Activated CD4-positive, CD25-positive, alpha-beta regulatory T cell treated with anti-CD3 and anti-CD28 coated beads, Interleukin-2, amount 50 U/mL, for 24 hours (primary cell): Measurements from ENCODE around the gene SLC2A1.

Experiments
- ATAC-seq, 2 donors: fragments of 150-1000 bp; cut with Tn5 transposase; one replicate each; pipeline ENCODE4 v1.10.0; 2021; ENCODE audit warnings: mild to moderate bottlenecking in 1 of 2, moderate library complexity in 1 of 2

The SLC2A1 gene

GRCh38 chr1:42957880-42958487 lies 684 bp downstream of the SLC2A1 start:
- peak; percentile 58 to 63 for ATAC-seq

GRCh38 chr1:42957229-42957879 lies 1.3 kb downstream of the SLC2A1 start:
- no peak for ATAC-seq

GRCh38 chr1:42956739-42957138 lies 1.9 kb downstream of the SLC2A1 start:
- ATAC-seq, result no peak

GRCh38 chr1:42955311-42956063 lies 3.2 kb downstream of the SLC2A1 start:
- ATAC-seq, result no peak

GRCh38 chr1:42953182-42954180 lies 5.2 kb downstream of the SLC2A1 start:
- no peak for ATAC-seq

- peak; percentile 15 to 22 for ATAC-seq
These were observed 6.2 kb downstream of the SLC2A1 start for GRCh38 chr1:42952303-42953001.

- ATAC-seq, result no peak
These were observed 7.1 kb downstream of the SLC2A1 start for GRCh38 chr1:42951588-42951987.

- ATAC-seq, result no peak
These were observed 8.6 kb downstream of the SLC2A1 start for GRCh38 chr1:42950116-42950481.

- ATAC-seq, result no peak
These were observed 9.2 kb downstream of the SLC2A1 start for GRCh38 chr1:42949312-42950115.

- ATAC-seq, result no peak
These were observed 10.5 kb downstream of the SLC2A1 start for GRCh38 chr1:42947965-42948732.

GRCh38 chr1:42947117-42947516 lies 11.6 kb downstream of the SLC2A1 start:
- no peak for ATAC-seq

- no peak for ATAC-seq
These were observed 12.4 kb downstream of the SLC2A1 start for GRCh38 chr1:42946120-42946898.

- ATAC-seq, result peak; percentile 79
These were observed 13.5 kb downstream of the SLC2A1 start for GRCh38 chr1:42945164-42945563.

GRCh38 chr1:42944246-42944928 lies 14.3 kb downstream of the SLC2A1 start:
- no peak for ATAC-seq

- ATAC-seq, result no peak
These were observed 14.9 kb downstream of the SLC2A1 start for GRCh38 chr1:42943728-42944127.

- no peak for ATAC-seq
These were observed 15.5 kb downstream of the SLC2A1 start for GRCh38 chr1:42943166-42943565.

- no peak for ATAC-seq
These were observed 16.2 kb downstream of the SLC2A1 start for GRCh38 chr1:42942444-42942843.

GRCh38 chr1:42941640-42942330 lies 16.9 kb downstream of the SLC2A1 start:
- ATAC-seq, result no peak
